ENCODE data around the gene ARSB.

Gene ARSB

GRCh38 chr5:78829811-78830527 is 155.1 kb downstream of the ARSB start:
- no peak for DNase-seq

- DNase-seq = no peak
These were observed 157.4 kb downstream of the ARSB start for GRCh38 chr5:78827725-78828124.

GRCh38 chr5:78824831-78825281 is 160.3 kb downstream of the ARSB start:
- no peak for DNase-seq

- no peak for DNase-seq
These were observed 161.9 kb downstream of the ARSB start for GRCh38 chr5:78823196-78823595.

- no peak for DNase-seq
These were observed 163.5 kb downstream of the ARSB start for GRCh38 chr5:78821536-78822021.

GRCh38 chr5:78819707-78820106 is 165.4 kb downstream of the ARSB start:
- DNase-seq = no peak

- no peak for DNase-seq
These were observed 165.9 kb downstream of the ARSB start for GRCh38 chr5:78819166-78819565.

GRCh38 chr5:78816143-78816765 is 168.9 kb downstream of the ARSB start:
- DNase-seq = no peak

GRCh38 chr5:78813906-78814530 is 171.1 kb downstream of the ARSB start:
- no peak for DNase-seq

- DNase-seq = no peak
These were observed 171.8 kb downstream of the ARSB start for GRCh38 chr5:78813286-78813685.

GRCh38 chr5:78811866-78812265 is 173.2 kb downstream of the ARSB start:
- no peak for DNase-seq

GRCh38 chr5:78811121-78811817 is 173.8 kb downstream of the ARSB start:
- DNase-seq = no peak

- DNase-seq = no peak
These were observed 174.8 kb downstream of the ARSB start for GRCh38 chr5:78810098-78810920.

- no peak for DNase-seq
These were observed 175.7 kb downstream of the ARSB start for GRCh38 chr5:78809444-78809843.

GRCh38 chr5:78808818-78809217 is 176.3 kb downstream of the ARSB start:
- no peak for DNase-seq

GRCh38 chr5:78808380-78808779 is 176.7 kb downstream of the ARSB start:
- no peak for DNase-seq

GRCh38 chr5:78806544-78806943 is 178.6 kb downstream of the ARSB start:
- DNase-seq = no peak

GRCh38 chr5:78805474-78806124 is 179.5 kb downstream of the ARSB start:
- DNase-seq = no peak

GRCh38 chr5:78804995-78805394 is 180.1 kb downstream of the ARSB start:
- no peak for DNase-seq

- DNase-seq = no peak
These were observed 181.2 kb downstream of the ARSB start for GRCh38 chr5:78803941-78804340.

- DNase-seq = no peak
These were observed 181.8 kb downstream of the ARSB start for GRCh38 chr5:78803353-78803752.

- DNase-seq = no peak
These were observed 183.7 kb downstream of the ARSB start for GRCh38 chr5:78801413-78801812.
